ENCODE data around the gene KISS1.

- no peak for TF ChIP-seq CTCF (IDR thresholded peaks at IDR 0.05; ENCODE audit: low read length)
- TF ChIP-seq EZH2 (IDR thresholded peaks at IDR 0.05; ENCODE audit: borderline replicate concordance, low read length) = no peak
These were observed 51.2 kb downstream of the KISS1 start for GRCh38 chr1:204145033-204145504.

Measured in OCI-LY1 (cell line).